GM18909 (cell line): ENCODE results near the gene SERAC1.
"Not testable (repeated sequence)": the region's sequence is repeated elsewhere in the genome, so short reads cannot be mapped to it uniquely, and the experiment has no call there.

Experiments used
- ATAC-seq: cut with Tn5 transposase; IDR thresholded peaks from one replicate; pipeline ENCODE4 v1.9.1; 2021; ENCODE audit warnings: mild to moderate bottlenecking; ENCODE audit not compliant: unreplicated experiment, poor library complexity

The SERAC1 gene

DNA sequence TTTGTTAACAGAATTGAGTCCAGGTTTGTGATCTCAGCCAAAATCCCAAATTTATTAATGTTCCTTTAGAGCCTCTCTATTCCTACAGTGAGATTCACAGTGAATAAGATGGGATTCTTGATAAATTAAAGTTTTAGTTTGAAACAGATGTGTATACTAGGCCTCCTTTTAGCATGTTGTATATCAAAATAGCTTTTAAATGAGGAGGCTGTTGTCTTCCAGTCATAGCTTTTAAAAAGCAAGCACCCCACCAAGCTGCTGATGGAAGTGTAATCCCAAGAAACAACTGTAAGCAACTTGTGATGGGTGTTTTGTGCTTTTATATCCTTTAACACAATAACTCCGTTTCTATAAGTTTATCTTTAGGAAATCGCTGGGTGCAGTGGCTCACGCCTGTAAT, 7.0 kb upstream of the SERAC1 start:
- ATAC-seq: no peak

DNA sequence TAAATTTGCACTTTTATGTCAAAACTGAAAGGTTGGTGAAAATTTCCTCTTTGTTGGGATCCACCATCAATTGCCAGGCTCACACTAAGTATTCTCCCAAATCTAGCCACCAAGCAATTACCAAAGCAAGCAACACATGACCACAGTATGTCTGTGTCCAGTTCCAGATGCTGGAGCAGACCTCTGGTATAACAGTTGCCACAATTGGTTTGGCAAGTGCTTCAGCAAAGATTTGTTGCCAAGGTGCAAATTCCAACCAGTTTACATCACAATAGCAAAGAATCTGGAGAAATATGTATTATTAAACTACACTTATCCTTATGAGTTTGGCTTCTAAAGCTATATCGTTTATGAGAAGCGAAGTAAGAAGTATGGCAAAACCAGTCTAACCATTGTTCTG, 6.5 kb upstream of the SERAC1 start:
- ATAC-seq: no peak

DNA sequence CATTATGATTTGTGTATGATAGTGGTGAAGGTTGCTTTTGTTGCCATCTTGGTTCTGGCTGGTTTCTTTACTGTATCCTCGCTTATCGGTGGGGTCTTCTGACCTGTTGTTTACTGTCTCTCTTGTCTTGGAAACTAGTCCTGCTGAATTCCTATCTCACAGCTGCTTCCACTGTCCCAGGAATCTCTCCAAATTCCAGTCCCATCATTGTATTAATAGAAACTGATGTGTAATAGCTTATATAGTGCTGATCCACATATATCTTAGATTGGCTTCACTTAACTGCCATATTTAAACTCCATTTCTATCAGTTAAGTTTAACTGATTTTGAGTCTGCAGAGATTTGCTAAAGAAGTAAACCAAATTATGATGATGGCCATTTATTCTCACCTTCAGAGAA, 6.0 kb upstream of the SERAC1 start:
- no peak for ATAC-seq

DNA sequence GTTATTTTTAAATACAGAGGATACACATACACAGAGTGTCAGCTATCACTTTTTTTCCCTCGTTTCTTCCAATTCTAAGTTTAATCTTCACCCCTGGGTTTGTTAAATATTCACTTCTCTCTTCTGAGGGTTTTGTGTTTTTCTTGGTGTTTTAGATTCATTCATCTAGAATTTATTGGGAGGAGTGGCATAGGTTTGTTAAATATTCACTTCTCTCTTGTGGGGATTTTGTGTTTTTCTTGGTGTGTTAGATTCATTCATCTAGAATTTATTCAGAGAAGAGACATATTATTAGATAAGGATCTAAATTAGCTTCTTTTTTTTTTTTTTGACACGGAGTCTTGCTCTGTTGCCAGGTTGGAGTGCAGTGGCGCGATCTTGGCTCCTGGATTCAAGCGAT, 3.9 kb upstream of the SERAC1 start:
- no peak for ATAC-seq

DNA sequence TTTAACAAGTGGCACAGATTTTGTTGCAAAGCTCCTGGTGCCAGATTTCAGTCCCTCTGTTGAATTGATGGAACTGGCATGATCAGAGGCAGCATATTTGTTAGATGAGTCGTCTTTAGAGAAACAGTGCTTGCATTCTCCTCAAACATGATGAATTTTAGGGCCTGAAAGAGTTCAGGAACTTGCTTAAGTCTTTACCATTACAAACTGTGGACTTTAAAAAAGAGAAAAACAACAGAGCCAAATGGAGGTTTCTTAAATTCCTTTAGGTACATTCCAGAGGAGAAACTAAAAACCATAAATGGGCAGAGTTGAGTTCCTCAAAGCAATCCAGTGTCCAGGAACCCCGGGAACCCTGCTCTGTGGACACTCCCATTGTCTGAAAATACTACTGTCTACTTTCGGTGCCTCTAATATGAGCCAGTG, 2.6 kb upstream of the SERAC1 start:
- no peak for ATAC-seq

DNA sequence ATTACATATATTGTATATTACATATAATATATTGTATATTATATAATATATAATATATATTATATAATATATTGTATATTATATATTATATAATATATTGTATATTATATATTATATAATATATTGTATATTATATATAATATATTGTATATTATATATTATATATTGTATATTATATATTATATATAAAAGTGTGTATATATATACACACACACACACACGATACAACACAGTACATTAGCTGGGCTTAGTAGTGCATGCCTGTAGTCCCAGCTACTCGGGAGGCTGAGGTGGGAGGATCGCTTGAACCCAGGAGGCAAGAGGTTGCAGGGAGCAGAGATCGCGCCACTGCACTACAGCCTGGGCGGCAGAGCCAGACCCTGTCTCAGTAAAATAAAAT, 1.6 kb upstream of the SERAC1 start:
- not testable (repeated sequence) for ATAC-seq

DNA sequence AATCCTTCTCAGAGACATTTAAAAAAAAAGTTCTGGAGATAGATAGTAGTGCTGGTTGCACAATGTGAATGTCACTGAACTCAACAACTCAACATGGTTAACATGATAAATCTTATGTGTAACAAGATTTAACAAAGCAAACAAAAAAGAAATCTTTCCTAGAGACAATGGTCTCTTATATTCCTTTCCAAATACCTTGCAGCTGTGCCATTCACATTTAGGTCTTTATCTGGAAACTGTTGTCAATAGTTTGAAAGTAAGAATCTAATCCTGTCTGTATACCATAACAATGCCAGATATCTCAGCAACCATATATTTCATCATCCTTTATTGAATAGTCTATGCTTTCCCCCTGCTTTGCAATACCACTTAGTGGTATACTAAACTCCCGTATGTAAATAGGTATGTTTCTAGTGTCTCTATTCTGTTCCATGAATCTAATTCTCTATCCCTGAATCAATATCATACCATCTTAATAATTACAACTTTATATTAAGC, 2.1 kb downstream of the SERAC1 start:
- no peak for ATAC-seq

DNA sequence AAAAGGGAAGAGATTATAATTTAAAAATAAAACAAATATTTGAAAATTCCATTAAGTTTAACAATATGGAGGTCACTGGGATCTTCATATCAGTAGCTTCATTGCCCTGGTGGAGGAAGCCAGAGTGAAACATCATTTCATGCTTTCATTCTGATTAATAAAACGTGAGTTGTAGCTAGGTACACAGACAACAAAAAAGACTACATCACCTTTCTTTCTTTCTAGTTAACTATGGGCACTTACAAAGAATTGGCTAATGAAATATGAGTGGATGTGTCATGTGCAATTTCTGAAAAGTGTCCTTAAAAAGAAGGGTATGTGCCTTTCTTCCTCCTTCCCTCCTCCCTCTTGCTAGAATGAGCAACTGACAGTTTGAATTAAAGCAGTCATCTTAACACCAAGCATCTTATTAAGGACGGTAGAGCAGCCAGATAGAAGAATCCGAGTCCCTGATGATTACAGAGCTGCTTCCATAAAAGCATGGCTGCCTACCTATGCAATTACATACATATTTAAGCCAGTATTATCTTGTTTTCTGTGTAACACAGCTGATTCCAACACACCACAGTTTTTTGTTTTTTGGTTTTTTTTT, 3.4 kb downstream of the SERAC1 start:
- no peak for ATAC-seq

DNA sequence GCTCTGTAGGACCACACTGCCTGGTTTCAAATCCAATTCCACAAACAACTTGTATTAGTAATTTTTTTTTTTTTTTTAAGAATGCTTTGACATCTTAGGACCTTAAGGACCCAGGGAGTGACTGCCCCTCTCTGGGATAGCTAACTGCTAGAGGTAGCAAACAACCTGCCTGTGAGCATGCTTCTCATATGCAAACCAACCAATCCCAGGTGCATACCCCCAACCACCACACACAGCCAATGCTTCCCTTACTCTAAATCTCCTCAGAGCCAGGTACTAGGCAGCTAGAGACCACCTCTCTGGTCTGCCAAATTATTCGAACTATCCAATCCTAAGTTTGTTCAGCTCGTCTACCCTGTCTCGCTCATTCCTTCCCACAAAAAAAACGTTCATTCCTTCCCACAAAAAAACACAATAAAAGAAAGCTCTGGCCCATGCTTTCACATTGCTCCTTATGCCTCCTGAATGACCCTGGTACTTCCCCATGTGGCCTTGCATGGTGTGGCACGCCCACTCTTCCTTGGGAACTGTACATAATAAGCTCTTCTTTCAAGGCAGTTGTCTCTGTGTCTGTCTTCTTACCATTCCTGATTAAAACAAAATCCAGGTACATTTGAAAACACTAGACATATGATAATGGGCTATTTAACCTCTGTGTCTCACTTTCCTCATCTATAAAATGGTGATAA, 6.4 kb downstream of the SERAC1 start:
- ATAC-seq: no peak

DNA sequence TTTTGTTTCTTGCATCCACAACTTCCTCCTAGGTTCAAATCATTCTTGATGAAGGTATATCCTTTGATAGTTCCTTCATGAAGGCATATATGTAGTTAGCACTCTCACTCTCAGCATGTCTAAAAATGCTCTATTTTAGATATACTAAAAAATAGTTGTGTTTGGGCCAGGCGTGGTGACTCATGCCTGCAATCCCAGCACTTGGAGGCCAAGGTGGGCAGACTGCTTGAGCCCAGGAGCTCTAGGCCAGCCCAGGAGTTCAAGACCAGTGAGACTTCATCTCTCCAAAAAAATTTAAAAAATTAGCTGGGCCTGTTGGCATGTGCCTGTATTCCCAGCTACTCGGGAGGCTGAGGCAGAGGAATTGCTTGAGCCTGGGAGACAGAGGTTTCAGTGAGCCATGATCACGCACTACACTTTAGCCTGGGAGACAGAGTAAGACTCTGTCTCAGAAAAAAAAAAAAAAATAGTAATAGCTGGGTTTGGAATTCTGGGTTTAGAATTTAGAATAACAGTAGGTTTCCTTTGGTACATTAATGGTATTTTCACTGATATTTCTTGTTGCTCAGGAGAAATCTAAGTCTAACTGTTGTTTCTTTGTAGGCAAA, 7.0 kb downstream of the SERAC1 start:
- no peak for ATAC-seq

DNA sequence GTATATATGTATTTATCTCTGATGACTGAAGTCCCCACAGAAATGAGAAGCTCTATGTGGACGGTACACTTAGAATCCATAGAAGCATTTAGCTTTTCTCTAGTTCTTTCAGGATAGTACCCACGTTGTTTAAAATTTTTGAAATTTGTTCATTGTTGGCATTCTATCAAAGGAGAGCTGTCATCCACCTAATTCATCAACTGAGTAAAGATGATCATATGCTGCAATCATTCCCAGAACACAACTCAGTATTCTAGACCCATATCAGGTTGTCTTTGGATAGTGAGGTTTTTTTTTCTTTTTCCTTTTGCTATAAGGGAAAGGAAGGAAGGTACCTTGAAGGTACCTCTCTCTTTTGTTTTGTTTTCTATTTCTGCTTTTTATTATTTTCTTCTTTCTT, 9.3 kb downstream of the SERAC1 start:
- no peak for ATAC-seq

DNA sequence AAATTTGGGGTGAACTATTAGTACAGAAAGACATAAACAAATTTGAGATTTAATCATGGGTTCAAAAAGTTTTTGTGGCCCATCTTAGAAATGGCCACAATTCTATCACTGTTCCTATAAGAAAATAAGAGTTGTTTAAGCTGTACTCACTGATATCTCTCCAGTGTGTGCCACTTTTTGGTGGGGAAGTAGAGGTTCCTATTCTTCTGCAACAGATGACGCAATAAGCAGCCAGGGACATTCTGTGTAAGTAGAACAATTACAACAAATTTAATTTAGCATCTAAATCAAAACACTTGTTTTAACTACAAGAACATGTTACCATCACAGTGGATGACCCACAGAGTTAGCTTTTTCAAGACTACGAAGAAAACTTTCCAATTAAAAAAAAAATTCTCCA, 9.9 kb downstream of the SERAC1 start:
- ATAC-seq: no peak

DNA sequence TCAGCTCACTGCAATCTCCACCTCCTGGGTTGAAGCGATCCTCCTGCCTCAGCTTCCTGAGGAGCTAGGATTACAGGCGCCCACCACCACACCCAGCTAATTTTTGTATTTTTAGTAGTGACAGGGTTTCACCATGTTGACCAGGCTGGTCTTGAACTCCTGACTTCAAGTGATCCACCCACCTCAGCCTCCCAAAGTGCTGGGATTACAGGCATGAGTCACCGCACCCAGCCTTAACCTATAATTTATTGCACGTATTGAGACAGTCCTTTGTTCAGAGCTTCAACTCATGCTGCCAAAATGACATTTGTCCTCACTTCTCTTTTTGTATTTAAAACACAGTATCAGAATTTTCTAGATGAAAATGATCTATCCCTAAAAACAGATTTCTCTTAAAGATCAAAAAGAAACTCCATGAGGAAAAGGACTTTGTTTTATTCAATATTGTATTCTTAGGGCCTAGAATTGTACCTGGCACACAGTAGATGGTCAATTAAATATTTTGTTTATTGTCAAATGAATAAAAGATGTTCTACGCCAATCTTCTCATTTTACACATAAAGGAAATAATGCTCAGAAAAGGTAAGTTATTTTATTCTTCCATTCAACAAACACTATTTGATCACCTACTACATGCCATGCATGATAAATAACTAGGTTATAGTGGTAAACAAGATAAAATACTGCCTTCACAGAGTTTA, 10.8 kb downstream of the SERAC1 start:
- no peak for ATAC-seq

DNA sequence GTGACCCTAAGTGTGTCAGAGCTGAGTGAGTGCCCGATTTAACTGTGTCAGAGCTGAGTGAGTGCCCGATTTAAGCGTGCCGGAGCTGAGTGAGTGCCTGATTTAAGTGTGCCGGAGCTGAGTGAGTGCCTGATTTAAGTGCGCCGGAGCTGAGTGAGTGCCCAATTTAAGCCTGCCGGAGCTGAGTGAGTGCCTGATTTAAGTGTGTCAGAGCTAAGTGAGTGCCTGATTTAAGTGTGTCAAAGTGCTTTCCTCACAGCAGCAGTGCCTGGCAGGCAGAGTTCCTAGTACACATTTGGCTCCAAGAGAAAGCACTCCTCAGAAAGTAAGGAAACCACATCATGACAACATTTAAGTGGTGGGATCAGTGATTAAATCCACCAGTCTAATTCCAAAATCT, 13.2 kb downstream of the SERAC1 start:
- ATAC-seq: no peak

DNA sequence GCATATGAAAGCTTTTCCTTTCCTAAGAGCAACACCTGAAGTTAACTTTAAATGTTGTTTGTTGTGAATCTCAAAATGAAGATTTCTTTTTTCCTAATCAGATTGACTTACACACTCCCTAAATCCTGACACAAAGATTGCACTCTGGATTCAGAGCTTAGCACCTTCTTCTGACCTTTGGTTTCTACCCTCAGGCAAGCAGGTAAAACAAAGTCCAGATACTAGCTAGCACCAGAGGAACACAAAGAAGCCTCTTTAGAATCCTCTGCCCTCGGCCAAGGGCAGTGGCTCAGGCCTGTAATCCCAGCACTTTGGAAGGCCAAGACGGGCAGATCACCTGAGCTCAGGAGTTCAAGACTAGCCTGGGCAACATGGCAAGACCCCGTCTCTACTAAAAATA, 14.5 kb downstream of the SERAC1 start:
- no peak for ATAC-seq

DNA sequence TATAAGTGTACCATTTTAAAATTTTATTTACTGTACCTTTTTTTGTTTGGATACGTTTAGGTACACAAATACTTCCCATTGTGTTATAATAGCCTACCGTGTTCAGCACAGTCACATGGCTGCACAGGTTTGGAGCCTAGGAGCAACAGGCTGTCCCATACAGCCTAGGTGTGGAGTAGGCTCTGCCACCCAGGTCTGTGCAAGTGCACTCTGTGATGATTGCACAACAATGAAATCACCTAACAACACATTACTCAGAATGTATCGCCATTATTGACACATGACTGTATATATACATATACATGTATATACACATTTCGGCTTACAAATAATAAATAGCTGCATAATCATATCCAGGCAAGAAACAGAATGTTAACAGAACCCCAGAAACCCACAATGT, 15.4 kb downstream of the SERAC1 start:
- ATAC-seq: no peak

DNA sequence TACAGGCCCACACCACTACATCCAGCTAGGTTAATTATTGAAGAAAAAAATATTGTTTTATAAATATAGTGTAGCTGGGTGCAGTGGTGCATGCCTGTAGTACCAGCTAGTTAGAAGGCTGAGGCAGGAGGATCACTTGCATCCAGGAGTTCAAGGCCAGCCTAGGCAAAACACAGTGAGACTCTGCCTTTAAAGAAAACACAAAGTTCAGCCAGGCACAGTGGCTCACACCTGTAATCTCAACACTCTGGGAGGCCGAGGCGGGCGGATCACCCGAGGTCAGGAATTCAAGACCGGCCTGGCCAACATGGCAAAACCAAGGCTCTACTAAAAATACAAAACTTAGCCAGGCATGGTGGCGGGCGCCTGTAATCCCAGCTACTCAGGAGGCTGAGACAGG, 16.0 kb downstream of the SERAC1 start:
- not testable (repeated sequence) for ATAC-seq

DNA sequence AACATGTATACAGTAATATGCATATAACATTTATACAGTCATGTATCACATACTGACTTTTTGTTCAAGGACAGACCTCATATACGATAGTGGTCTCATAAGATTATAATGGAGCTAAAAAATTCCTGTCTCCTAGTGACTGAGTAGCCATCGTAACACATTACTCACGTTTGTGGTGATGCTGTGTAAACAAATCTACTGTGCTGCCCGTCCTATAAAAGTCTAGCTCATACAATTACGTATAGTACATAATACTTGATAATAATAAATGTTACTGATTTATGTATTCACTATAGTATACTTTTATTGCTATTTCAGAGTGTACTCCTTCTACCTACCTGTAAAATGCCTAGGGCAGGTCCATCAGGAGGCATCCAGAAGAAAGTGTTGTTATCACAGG, 17.4 kb downstream of the SERAC1 start:
- no peak for ATAC-seq

DNA sequence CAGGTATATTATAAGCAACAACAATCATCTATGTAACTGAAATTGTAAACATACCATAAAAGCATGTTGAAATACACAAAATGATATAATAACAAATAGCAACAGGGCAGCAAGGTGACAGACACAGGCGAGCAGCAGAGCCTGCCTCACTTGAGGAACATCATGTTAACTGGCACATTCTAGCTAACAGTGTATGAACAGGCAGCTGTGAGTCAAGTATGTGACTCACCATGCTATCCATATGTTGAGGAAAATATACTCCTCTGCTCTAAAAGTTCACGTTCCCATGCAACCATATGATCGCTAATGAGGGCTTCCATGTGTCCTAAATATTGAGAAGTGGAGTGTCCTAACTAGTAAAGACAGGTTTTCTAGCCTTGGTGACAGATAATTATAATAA, 18.4 kb downstream of the SERAC1 start:
- no peak for ATAC-seq

DNA sequence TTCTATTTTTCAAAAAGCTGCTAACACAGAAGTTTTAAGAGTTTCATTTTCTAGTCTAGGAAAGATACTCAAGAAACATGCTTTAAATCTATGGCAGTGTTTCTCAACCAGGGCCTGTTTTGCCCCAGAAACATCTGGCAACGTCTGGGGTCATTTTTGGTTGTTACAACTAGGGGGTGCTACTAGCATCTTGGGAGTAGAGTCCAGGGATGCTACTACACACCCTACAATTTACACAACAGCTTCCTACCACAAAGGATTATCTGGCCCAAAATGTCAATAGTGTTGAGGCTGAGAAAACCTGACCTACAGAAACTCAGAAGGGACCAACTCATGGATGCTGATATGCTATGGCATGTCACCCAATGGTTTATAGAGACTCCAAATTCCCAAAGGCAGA, 24.4 kb downstream of the SERAC1 start:
- no peak for ATAC-seq

DNA sequence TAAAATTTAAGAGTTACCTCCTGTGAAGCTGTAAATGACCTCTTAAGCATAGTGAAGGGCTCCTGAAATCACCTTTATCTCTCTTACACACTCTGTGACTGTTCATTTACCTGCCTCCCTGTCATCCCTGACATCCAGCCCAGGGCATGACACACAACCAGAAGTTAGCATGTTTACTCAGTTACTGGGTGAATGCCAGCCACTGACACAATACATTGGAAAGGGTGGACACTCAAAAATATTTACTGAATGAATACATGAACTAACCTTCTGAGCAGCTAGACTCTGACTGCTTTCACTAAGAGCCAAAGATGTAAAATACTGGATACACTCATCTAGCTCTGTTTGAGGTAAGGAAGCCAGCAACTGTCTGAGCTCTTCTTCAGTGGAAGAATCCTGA, 25.3 kb downstream of the SERAC1 start:
- ATAC-seq: no peak
